Kidney (tissue), 22 donors: ENCODE data around the gene ADH7. TPM values are rescaled to one million over a fixed set of nuclear protein-coding genes. Genes with fewer than 3 reads are reported as not detected.

ENCODE experiments used
- DNase-seq, 5 donors: peaks; one replicate each; pipeline ENCODE4 v3.0.0-alpha.2; 2013 to 2020
- FAIRE-seq: peaks from 2 replicates; lab custom pipeline; 2012; peaks lifted over from hg19 to GRCh38; lab: Jason Lieb, UNC
- H3K27ac ChIP-seq, 2 donors: one replicate each; pipeline ENCODE4 v1.7.0; 2013; ENCODE audit warnings: low read depth in 2 of 2, low read length in 2 of 2, inconsistent platforms in 1 of 2
- H3K27me3 ChIP-seq: one replicate; pipeline ENCODE4 v1.7.1; 2013; ENCODE audit warnings: low read length, inconsistent platforms; ENCODE audit not compliant: control insufficient read depth, insufficient read depth
- H3K36me3 ChIP-seq, 3 donors: one replicate each; pipeline versions ENCODE4 v1.7.0 to v1.7.1; 2013; ENCODE audit warnings: low read length in 3 of 3, control low read depth in 1 of 3, inconsistent platforms in 1 of 3; ENCODE audit not compliant: insufficient read depth in 3 of 3, control insufficient read depth in 2 of 3
- H3K4me1 ChIP-seq, 3 donors: one replicate each; pipeline versions ENCODE4 v1.7.0 to v1.7.1; 2013; ENCODE audit warnings: low read length in 3 of 3, inconsistent platforms in 1 of 3, low read depth in 1 of 3; ENCODE audit not compliant: control insufficient read depth in 2 of 3, insufficient read depth in 2 of 3
- H3K4me3 ChIP-seq, 3 donors: one replicate each; pipeline versions ENCODE4 v1.7.0 to v1.8.1; 2013; ENCODE audit warnings: low read length in 3 of 3, control low read depth in 1 of 3, inconsistent platforms in 1 of 3
- H3K9ac ChIP-seq, 3 donors: one replicate each; pipeline versions ENCODE4 v1.7.0 to v1.7.1; 2013; ENCODE audit warnings: low read length in 3 of 3, control low read depth in 1 of 3, inconsistent platforms in 1 of 3
- H3K9me3 ChIP-seq, 3 donors: one replicate each; pipeline versions ENCODE4 v1.7.0 to v1.7.1; 2013; ENCODE audit warnings: low read length in 3 of 3, control low read depth in 1 of 3, inconsistent platforms in 1 of 3; ENCODE audit not compliant: control insufficient read depth in 2 of 3, insufficient read depth in 1 of 3
- CTCF ChIP-seq: IDR thresholded peaks from 3 replicates; pipeline ENCODE4 v1.5.1; 2012; ENCODE audit warnings: mild to moderate bottlenecking, moderate library complexity, borderline replicate concordance; ENCODE audit not compliant: insufficient read depth; ENCODE audit errors: extremely low read depth
- intact Hi-C: fragments of 100-400 bp; cut with DNase I; formaldehyde crosslinking; loops from one replicate; pipeline ENCODE4 v1.11.1; 2022
- long read RNA-seq, 10 donors: library from polyadenylated mRNA in 1 of 10; unstranded in 1 of 10; transcript quantifications; one replicate each; pipeline ENCODE4 v2.0.0 and lab custom pipeline, GENCODE V29; 2021 to 2026
- polyA plus RNA-seq: library from polyadenylated mRNA; stranded (reverse); fragments of 350-450 nt; fragmentation: Illumina TruSeq; extraction: RNeasy Lipid Tissue Mini Kit (QIAGEN cat#74804); gene quantifications from one replicate; pipeline ENCODE4 v1.2.3, GENCODE V29; 2014; ENCODE audit warnings: low read depth, low replicate concordance; ENCODE audit not compliant: insufficient read depth
- total RNA-seq: library from RNA; stranded (reverse); fragmentation: NEBNext Ultra II Directional; extraction: Animal tissue kit (Norgen Biotek cat#: 25700); gene quantifications from one replicate; pipeline ENCODE4 v1.2.1, GENCODE V29; 2021
- donor health status: control.
- donor health status: control.
- donor health status: control.
- donor health status: control.
- donor health status: control.
- donor health status: DM: yes; HTN: yes; CAD: no.
- donor health status: Normal renal cell carcinoma (clear cell type).

The ADH7 gene
- total RNA-seq (not detected), polyA plus RNA-seq (not detected)
- long read RNA-seq, donor 1 = 0 reads
- long read RNA-seq, donor 2 = 0 reads
- long read RNA-seq, donor 3 = 0 reads
- long read RNA-seq, donor 4 = 0 reads
- long read RNA-seq, donor 5 = 0 reads
- long read RNA-seq, donor 6 = 0 reads
- long read RNA-seq, donor 7 = 0 reads
- long read RNA-seq, donor 8 = 0 reads
- long read RNA-seq, donor 9 = 0 reads
- long read RNA-seq, donor 10 = 0 reads

DNA sequence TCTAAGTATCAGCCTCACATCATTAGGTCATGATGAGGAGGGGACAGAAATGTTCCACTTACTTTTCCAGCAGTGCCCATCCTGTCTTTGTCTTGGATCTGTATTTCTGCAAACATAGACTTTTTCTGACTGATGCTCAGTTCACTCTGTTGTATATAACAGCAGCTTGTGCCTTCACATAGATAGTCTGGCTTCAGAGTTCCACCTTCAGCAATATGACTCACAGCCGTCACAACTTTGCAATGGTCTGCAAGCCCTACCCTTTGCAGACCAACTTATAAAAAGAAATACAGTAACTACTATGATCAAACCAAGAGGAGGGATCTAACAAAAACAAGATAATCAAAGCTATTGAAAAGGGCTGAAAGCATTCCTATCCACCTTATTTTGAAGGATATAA is at the start of gene ADH7:
ADH7 (minus strand) TSS at position 189 of the 400 bp plus-strand sequence; CDS start at position 80, 109 bp downstream.
- no peak for FAIRE-seq
- TF ChIP-seq CTCF = no peak
- H3K9ac ChIP-seq = no peak within 1 kb of the TSS

DNA sequence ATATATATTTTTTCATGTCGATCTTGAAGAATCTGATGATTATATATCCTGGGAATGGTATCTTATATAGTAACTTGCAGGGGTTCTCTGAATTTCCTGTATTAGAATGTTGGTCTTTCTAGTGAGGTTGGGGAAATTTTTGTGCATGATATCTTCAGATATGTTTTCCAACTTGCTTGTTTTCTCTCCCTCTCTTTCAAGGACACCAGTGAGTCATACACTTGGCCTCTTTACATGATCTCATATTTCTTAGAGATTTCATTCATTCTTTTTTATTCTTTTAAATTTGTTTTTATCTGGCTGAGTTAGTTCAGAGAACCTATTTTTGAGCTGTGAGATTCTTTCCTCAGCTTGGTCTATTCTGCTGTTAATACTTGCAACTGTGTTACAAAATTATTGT is 48.5 kb upstream of the ADH7 start:
- DNase-seq (no peak), FAIRE-seq (no peak)
- intact Hi-C loops = no loop called here
- Histone ChIP-seq H3K9ac (no peak overlapping the region), H3K27me3 (no peaks in the 10 kb centered on the region), H3K27ac (no peak overlapping the region), H3K4me3 (no peak overlapping the region), H3K36me3 (no peaks in the 10 kb centered on the region), H3K4me1 (no peaks in the 10 kb centered on the region), H3K9me3 (peaks cover 0 to 27% (median 12%) of the 10 kb centered on the region in 3 donors)
- no peak for TF ChIP-seq CTCF

More for the DNA sequence above, at the start of gene ADH7:
- intact Hi-C loops = no loop called here
- no peak within 1 kb of the TSS for H3K4me3 ChIP-seq
- no peaks in the 10 kb centered on the region for H3K27me3 ChIP-seq
- DNase-seq = no peak
- H3K36me3 ChIP-seq = no peaks in the 10 kb centered on the region
- H3K27ac ChIP-seq = no peak within 1 kb of the TSS
- H3K9me3 ChIP-seq = no peaks in the 10 kb centered on the region
- no peaks in the 10 kb centered on the region for H3K4me1 ChIP-seq

GRCh38 chr4:99473131-99473530 is 38.0 kb upstream of the ADH7 start:
- no peak for DNase-seq
- H3K27ac ChIP-seq = no peak overlapping the region
- H3K4me1 ChIP-seq = no peaks in the 10 kb centered on the region
- H3K4me3 ChIP-seq = no peak overlapping the region
- no peaks in the 10 kb centered on the region for H3K27me3 ChIP-seq
- H3K9ac ChIP-seq = no peak overlapping the region
- no peak for FAIRE-seq
- intact Hi-C loops = no loop called here
- H3K9me3 ChIP-seq = no peaks in the 10 kb centered on the region
- H3K36me3 ChIP-seq = no peaks in the 10 kb centered on the region
- no peak for TF ChIP-seq CTCF
